GM23338 (cell line): ENCODE measurements around the gene EPB41L5.

Experiments used
- CREB1 ChIP-seq: fragments of 250-450 bp; sonication (Bioruptor Pico); IDR thresholded peaks from 2 replicates; pipeline ENCODE4 v1.5.0; 2020; ENCODE audit warnings: low read depth, mild to moderate bottlenecking, moderate library complexity
- EZH2 ChIP-seq: fragments of 200-600 bp; sonication (generic); IDR thresholded peaks from one replicate; pipeline ENCODE4 v1.8.0; 2017; ENCODE audit warnings: antibody characterized with exemption, mild to moderate bottlenecking, low read depth; ENCODE audit not compliant: unreplicated experiment
- EZH2phosphoT487 ChIP-seq: fragments of 200-600 bp; sonication (generic); IDR thresholded peaks from one replicate; pipeline ENCODE4 v1.8.1; 2018; ENCODE audit warnings: antibody characterized with exemption; ENCODE audit not compliant: unreplicated experiment
- JUNB ChIP-seq: IDR thresholded peaks from one replicate; pipeline ENCODE4 v1.6.1; 2016; ENCODE audit warnings: antibody characterized with exemption; ENCODE audit not compliant: unreplicated experiment
- POLR2AphosphoS5 ChIP-seq: IDR thresholded peaks from 2 replicates; pipeline ENCODE4 v1.6.1; 2016; ENCODE audit warnings: antibody characterized with exemption, low read depth
- ZNF114 ChIP-seq: fragments of 250-450 bp; sonication (Bioruptor Pico); IDR thresholded peaks from 2 replicates; pipeline ENCODE4 v1.5.0; 2020; ENCODE audit warnings: mild to moderate bottlenecking, moderate library complexity
- TF ChIP-seq, protein P1 (sequence below), 2 experiments: fragments of 200-600 bp in 1 of 2; sonication (generic) in 1 of 2; conservative IDR thresholded peaks; 2 replicates each; pipeline versions ENCODE4 v1.5.1 to v1.6.1; 2016 to 2017; ENCODE audit warnings: antibody characterized with exemption in 2 of 2, low read depth in 2 of 2, mild to moderate bottlenecking in 2 of 2, moderate library complexity in 1 of 2
- TF ChIP-seq, protein P2 (sequence below): IDR thresholded peaks from one replicate; pipeline ENCODE4 v1.6.1; 2018; ENCODE audit warnings: antibody characterized with exemption; ENCODE audit not compliant: unreplicated experiment
- TF ChIP-seq, protein P3 (sequence below): IDR thresholded peaks from 2 replicates; pipeline ENCODE4 v1.6.1; 2016; ENCODE audit warnings: antibody characterized with exemption

GRCh38 chr2:120091436-120091835 is 78.6 kb downstream of the EPB41L5 start:
- TF ChIP-seq POLR2AphosphoS5 (no peak), JUNB (no peak), EZH2phosphoT487 (no peak), EZH2 (no peak), CREB1 (CRISPR knock-in tag) (no peak), ZNF114 (CRISPR knock-in tag) (no peak)
- TF ChIP-seq, protein P1, sequence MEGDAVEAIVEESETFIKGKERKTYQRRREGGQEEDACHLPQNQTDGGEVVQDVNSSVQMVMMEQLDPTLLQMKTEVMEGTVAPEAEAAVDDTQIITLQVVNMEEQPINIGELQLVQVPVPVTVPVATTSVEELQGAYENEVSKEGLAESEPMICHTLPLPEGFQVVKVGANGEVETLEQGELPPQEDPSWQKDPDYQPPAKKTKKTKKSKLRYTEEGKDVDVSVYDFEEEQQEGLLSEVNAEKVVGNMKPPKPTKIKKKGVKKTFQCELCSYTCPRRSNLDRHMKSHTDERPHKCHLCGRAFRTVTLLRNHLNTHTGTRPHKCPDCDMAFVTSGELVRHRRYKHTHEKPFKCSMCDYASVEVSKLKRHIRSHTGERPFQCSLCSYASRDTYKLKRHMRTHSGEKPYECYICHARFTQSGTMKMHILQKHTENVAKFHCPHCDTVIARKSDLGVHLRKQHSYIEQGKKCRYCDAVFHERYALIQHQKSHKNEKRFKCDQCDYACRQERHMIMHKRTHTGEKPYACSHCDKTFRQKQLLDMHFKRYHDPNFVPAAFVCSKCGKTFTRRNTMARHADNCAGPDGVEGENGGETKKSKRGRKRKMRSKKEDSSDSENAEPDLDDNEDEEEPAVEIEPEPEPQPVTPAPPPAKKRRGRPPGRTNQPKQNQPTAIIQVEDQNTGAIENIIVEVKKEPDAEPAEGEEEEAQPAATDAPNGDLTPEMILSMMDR (conservative IDR thresholded peaks at IDR 0.05; ENCODE audit: low read depth in 2 of 2): no peak
- TF ChIP-seq, protein P2, sequence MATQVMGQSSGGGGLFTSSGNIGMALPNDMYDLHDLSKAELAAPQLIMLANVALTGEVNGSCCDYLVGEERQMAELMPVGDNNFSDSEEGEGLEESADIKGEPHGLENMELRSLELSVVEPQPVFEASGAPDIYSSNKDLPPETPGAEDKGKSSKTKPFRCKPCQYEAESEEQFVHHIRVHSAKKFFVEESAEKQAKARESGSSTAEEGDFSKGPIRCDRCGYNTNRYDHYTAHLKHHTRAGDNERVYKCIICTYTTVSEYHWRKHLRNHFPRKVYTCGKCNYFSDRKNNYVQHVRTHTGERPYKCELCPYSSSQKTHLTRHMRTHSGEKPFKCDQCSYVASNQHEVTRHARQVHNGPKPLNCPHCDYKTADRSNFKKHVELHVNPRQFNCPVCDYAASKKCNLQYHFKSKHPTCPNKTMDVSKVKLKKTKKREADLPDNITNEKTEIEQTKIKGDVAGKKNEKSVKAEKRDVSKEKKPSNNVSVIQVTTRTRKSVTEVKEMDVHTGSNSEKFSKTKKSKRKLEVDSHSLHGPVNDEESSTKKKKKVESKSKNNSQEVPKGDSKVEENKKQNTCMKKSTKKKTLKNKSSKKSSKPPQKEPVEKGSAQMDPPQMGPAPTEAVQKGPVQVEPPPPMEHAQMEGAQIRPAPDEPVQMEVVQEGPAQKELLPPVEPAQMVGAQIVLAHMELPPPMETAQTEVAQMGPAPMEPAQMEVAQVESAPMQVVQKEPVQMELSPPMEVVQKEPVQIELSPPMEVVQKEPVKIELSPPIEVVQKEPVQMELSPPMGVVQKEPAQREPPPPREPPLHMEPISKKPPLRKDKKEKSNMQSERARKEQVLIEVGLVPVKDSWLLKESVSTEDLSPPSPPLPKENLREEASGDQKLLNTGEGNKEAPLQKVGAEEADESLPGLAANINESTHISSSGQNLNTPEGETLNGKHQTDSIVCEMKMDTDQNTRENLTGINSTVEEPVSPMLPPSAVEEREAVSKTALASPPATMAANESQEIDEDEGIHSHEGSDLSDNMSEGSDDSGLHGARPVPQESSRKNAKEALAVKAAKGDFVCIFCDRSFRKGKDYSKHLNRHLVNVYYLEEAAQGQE: no peak
- TF ChIP-seq, protein P3, sequence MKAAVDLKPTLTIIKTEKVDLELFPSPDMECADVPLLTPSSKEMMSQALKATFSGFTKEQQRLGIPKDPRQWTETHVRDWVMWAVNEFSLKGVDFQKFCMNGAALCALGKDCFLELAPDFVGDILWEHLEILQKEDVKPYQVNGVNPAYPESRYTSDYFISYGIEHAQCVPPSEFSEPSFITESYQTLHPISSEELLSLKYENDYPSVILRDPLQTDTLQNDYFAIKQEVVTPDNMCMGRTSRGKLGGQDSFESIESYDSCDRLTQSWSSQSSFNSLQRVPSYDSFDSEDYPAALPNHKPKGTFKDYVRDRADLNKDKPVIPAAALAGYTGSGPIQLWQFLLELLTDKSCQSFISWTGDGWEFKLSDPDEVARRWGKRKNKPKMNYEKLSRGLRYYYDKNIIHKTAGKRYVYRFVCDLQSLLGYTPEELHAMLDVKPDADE: no peak
